Heart right ventricle (tissue), 16 donors: ENCODE results near the gene PPIC. TPM values are rescaled to one million over a fixed set of nuclear protein-coding genes. Genes with fewer than 3 reads are reported as not detected.

ENCODE experiments used
- ATAC-seq, 8 donors: fragments of 200-7000 bp; cut with Tn5 transposase; one replicate each; pipeline ENCODE4 v1.9.1; 2020; ENCODE audit warnings: mild to moderate bottlenecking in 8 of 8, moderate library complexity in 8 of 8, moderate number of reproducible peaks in 1 of 8
- DNase-seq, 2 donors: peaks; one replicate each; pipeline ENCODE4 v3.0.0-alpha.2; 2020
- H3K27ac ChIP-seq, 10 donors: fragments of 200-600 bp; sonication (generic) in 2 of 10; one replicate each; pipeline versions ENCODE4 v1.5.0 to v1.8.0; 2020 to 2022; ENCODE audit warnings: mild to moderate bottlenecking in 3 of 10
- H3K27me3 ChIP-seq, 7 donors: fragments of 200-600 bp; one replicate each; pipeline ENCODE4 v1.8.0; 2021 to 2022; ENCODE audit warnings: mild to moderate bottlenecking in 2 of 7
- H3K36me3 ChIP-seq, 9 donors: fragments of 200-600 bp; sonication (generic) in 1 of 9; one replicate each; pipeline versions ENCODE4 v1.5.0 to v1.8.0; 2020 to 2022; ENCODE audit warnings: mild to moderate bottlenecking in 2 of 9
- H3K4me1 ChIP-seq, 9 donors: fragments of 200-600 bp; sonication (generic) in 1 of 9; one replicate each; pipeline versions ENCODE4 v1.5.0 to v1.8.0; 2020 to 2022; ENCODE audit warnings: mild to moderate bottlenecking in 4 of 9
- H3K4me3 ChIP-seq, 10 donors: fragments of 200-600 bp; sonication (generic) in 2 of 10; one replicate each; pipeline versions ENCODE4 v1.5.0 to v1.8.0; 2020 to 2022; ENCODE audit warnings: mild to moderate bottlenecking in 7 of 10, moderate library complexity in 2 of 10
- H3K9me3 ChIP-seq, 11 donors: fragments of 200-600 bp in 10 of 11; sonication (generic) in 2 of 11; one replicate each; pipeline versions ENCODE4 v1.5.0 to v1.8.0; 2013 to 2022; ENCODE audit warnings: mild to moderate bottlenecking in 2 of 11, control low read depth in 1 of 11, moderate library complexity in 1 of 11
- WGBS, 2 donors: extraction: QIAGEN DNeasy Blood & Tissue Kit; methylation state at CpG; one replicate each; pipeline ENCODE4 v1.1.7; 2013; ENCODE audit warnings: inconsistent platforms in 1 of 2; 5-methylcytosine and 5-hydroxymethylcytosine counted together
- intact Hi-C, 10 donors: fragments of 100-400 bp; cut with DNase I; formaldehyde crosslinking; loops; one replicate each; pipeline versions ENCODE4 v1.11.1 to v1.14.2; 2022
- polyA plus RNA-seq, 2 donors: library from polyadenylated mRNA; stranded (reverse); fragments of 200-250 nt; gene quantifications; one replicate each; pipeline ENCODE4 v1.2.3, GENCODE V29; 2013
- total RNA-seq, 10 donors: library from RNA; stranded (reverse); fragmentation: NEBNext Ultra II Directional in 3 of 10; extraction: Animal tissue kit (Norgen Biotek cat#: 25700) in 3 of 10; gene quantifications; one replicate each; pipeline versions ENCODE4 v1.2.1 to v1.2.4, GENCODE V29; 2021 to 2023
- TF ChIP-seq, protein P1 (sequence below), 9 donors: fragments of 200-600 bp; sonication (generic) in 2 of 9; IDR thresholded peaks; one replicate each; pipeline versions ENCODE4 v1.5.0 to v1.8.0; 2021 to 2022; ENCODE audit warnings: antibody characterized with exemption in 9 of 9, mild to moderate bottlenecking in 5 of 9, moderate library complexity in 1 of 9
- donor health status: Arrhythmogenic right ventricular cardiomyopathy.
- donor health status: ischemic (EF 13 %, LVEDD 7.1; RV severe dilation, severe dysfunction).
- donor health status: healthy with polysubstance abuse.
- donor health status: DM: no; HTN: yes; CAD: no.
- donor health status: DM: no; HTN: no; CAD: no.
- donor health status: ischemic (EF 25% LVEDD 6.9; RV normal size, moderate dysfunction).
- donor health status: ischemic (EF 25% LVEDD 5.7; RV mildly dilated, moderate dysfunction).
- donor health status: healthy.
- donor health status: DM: yes; HTN: yes; CAD: no.
- donor health status: Ischemic cardiomyopathy.
- donor health status: ischemic (EF 35%, LVEDD 5.7; RV mildly dilated, moderate dysfunction).
- donor health status: nonischemic (EF 11% LVEDD 7.7; RV severe dilation, severe dysfunction).
- donor health status: DM: yes; HTN: yes; CAD: no.
- donor health status: PGD.
- donor health status: ischemic (EF 29% LVEDD 5.4; RV normal size, mild dysfunction).
- donor health status: nonischemic (EF 23%, LVEDD 6.1; RV moderate dilation, normal function).

Gene PPIC
- total and polyA plus RNA-seq, 12 donors = 22.5 to 58.9 (median 43.2) TPM

GRCh38 chr5:123035918-123036390 is 571 bp downstream of the PPIC start:
- Histone ChIP-seq H3K4me3 (peak overlapping the region; percentile 40 to 89 (median 82)), H3K27ac (peak overlapping the region; percentile 93 to 98 (median 95)), H3K4me1 (peaks cover 0 to 57% (median 36%) of the 10 kb centered on the region in 9 donors), H3K36me3 (no peaks in the 10 kb centered on the region), H3K27me3 (peaks cover 0 to 61% (median 0%) of the 10 kb centered on the region in 7 donors), H3K9me3 (no peaks in the 10 kb centered on the region)
- ATAC-seq = peak; percentile 28 to 78 (median 56)
- TF ChIP-seq, protein P1, sequence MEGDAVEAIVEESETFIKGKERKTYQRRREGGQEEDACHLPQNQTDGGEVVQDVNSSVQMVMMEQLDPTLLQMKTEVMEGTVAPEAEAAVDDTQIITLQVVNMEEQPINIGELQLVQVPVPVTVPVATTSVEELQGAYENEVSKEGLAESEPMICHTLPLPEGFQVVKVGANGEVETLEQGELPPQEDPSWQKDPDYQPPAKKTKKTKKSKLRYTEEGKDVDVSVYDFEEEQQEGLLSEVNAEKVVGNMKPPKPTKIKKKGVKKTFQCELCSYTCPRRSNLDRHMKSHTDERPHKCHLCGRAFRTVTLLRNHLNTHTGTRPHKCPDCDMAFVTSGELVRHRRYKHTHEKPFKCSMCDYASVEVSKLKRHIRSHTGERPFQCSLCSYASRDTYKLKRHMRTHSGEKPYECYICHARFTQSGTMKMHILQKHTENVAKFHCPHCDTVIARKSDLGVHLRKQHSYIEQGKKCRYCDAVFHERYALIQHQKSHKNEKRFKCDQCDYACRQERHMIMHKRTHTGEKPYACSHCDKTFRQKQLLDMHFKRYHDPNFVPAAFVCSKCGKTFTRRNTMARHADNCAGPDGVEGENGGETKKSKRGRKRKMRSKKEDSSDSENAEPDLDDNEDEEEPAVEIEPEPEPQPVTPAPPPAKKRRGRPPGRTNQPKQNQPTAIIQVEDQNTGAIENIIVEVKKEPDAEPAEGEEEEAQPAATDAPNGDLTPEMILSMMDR (IDR thresholded peaks at IDR 0.05) = no peak
- intact Hi-C loops = loop anchor here in 4 of 10 donors (5.0 to 10.0 kb wide), 4 partner anchors 129 to 261 kb away; partner anchors contain the start of genes SNX24 (in 2 of the 4) and SNX2 (in 1 of the 4)
- DNase-seq = peak in 1 of 2 donors; percentile 14
- 0 to 2% methylated on average over 38 to 40 of the region's 40 CpGs for WGBS, 2 donors

DNA sequence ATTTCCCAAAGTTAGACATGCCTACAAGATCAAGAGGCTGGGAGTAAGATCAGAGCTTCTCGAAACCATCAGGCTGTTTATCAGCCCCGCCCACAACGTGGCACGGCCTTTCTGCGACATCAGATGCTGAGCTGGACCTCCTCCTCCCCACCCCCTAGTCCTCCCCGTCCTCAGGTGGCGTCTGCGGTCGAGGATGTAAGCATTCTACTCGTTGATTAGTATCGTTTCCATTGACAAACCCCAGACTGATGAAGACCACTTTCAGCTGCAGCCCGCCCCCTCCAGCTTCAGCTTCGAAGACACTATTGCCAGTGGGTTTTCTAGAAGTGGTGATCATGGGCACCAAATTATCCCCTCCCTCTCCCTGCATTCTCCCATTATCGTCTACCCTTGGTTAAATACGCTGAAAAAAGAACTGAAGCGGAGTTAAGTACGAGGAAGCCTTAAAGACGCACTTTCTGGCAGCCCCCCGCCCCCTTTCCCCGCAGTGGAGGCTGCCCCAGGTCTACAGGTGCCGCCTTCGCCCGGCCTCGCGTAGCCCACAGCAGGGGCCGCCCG is 1.1 kb downstream of the PPIC start:
- TF ChIP-seq, protein P1 (IDR thresholded peaks at IDR 0.05) = peak in 1 of 9 donors; percentile 21
- H3K27me3 ChIP-seq = peaks cover 0 to 61% (median 0%) of the 10 kb centered on the region in 7 donors
- H3K36me3 ChIP-seq = no peaks in the 10 kb centered on the region
- peak overlapping the region; percentile 40 to 89 (median 82) for H3K4me3 ChIP-seq
- no peaks in the 10 kb centered on the region for H3K9me3 ChIP-seq
- peaks cover 0 to 57% (median 36%) of the 10 kb centered on the region in 9 donors for H3K4me1 ChIP-seq
- intact Hi-C loops = loop anchor here in 4 of 10 donors (5.0 to 10.0 kb wide), 4 partner anchors 128 to 261 kb away; partner anchors contain the start of genes SNX24 (in 2 of the 4) and SNX2 (in 1 of the 4)
- peak; percentile 27 to 40 for DNase-seq
- ATAC-seq = peak in 2 of 8 donors; percentile 38 to 50
- 3 to 4% methylated on average over 27 of the region's 27 CpGs for WGBS, 2 donors
- H3K27ac ChIP-seq = peak overlapping the region; percentile 93 to 98 (median 95)

DNA sequence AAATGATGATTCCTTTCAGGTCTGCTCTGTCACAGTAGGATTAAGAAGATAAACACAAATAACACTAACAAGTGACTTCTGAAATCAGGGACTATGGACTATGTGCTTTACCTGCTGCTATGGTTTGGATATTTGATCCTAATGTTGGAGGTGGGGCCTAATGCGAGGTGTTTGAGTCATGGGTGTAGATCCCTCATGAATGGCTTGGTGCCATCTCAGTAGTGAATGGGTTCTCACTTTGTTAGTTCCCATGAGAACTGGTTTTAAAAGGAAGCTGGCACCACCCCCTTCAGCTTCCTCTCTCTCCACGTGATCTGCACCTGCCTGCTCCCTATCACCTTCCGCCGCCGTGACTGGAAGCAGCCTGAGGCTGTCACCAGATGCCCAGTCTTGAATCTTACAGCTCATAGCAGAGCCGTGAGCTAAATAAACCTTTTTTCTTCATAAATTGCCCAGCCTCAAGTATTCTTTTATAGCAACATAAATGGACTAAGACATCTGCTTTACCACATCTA is 3.3 kb downstream of the PPIC start:
- WGBS, 2 donors = 74 to 83% methylated on average over 6 of the region's 6 CpGs
- H3K27me3 ChIP-seq = peaks cover 0 to 46% (median 0%) of the 10 kb centered on the region in 7 donors
- peaks cover 0 to 13% (median 0%) of the 10 kb centered on the region in 9 donors for H3K36me3 ChIP-seq
- DNase-seq (no peak), ATAC-seq (no peak)
- peaks cover 0 to 68% (median 44%) of the 10 kb centered on the region in 9 donors for H3K4me1 ChIP-seq
- H3K4me3 ChIP-seq = no peak overlapping the region
- TF ChIP-seq, protein P1 (IDR thresholded peaks at IDR 0.05) = no peak
- peak overlapping the region in 5 of 10 donors; percentile 8 to 46 (median 22) for H3K27ac ChIP-seq
- H3K9me3 ChIP-seq = no peaks in the 10 kb centered on the region
- intact Hi-C loops = loop anchor here in 2 of 10 donors (10.0 kb wide), 2 partner anchors 188 to 258 kb away; partner anchors contain the start of genes SNX2 (in 1 of the 2) and SNX24 (in 1 of the 2)

DNA sequence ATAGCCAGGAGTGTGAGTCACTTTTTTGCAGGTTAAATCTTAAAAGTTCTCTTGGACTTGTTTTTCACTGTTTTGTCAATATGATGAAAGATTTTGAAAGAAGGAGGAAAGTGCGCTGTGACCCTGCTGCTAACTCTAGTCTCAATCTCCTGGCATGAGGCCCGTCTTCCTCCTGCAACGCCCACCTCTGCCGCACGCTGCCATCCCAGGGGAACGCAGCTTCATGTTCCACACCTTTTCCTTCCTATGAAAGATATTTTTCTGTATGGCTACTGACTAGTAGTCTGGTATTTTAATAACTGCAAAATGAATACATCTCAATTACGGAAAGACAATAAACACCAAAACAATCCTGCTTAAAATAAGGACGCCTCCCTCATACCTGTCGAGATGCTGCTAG is 8.3 kb downstream of the PPIC start:
- peaks cover 0 to 63% (median 31%) of the 10 kb centered on the region in 9 donors for H3K36me3 ChIP-seq
- intact Hi-C loops = no loop called here
- H3K4me1 ChIP-seq = peaks cover 0 to 37% (median 16%) of the 10 kb centered on the region in 9 donors
- no peak overlapping the region for H3K4me3 ChIP-seq
- DNase-seq = peak; percentile 52 to 61
- H3K27ac ChIP-seq = peak overlapping the region in 6 of 10 donors; percentile 3 to 60 (median 44)
- no peaks in the 10 kb centered on the region for H3K9me3 ChIP-seq
- WGBS, 2 donors = 63 to 70% methylated on average over 9 of the region's 9 CpGs
- TF ChIP-seq, protein P1 (IDR thresholded peaks at IDR 0.05) = no peak
- ATAC-seq = peak in 6 of 8 donors; percentile 61 to 85 (median 75)
- no peaks in the 10 kb centered on the region for H3K27me3 ChIP-seq
